Activated CD4-positive, alpha-beta memory T cell treated with anti-CD3 and anti-CD28 coated beads, Interleukin-2, amount 10 ng/mL, durations not matched to agents 7 days and 5 days (primary cell): Measurements from ENCODE around the gene SLC6A1. TPM values are rescaled to one million over a fixed set of nuclear protein-coding genes. Genes with fewer than 3 reads are reported as not detected.

Experiments used
- CTCF ChIA-PET: fragments of 350-600 bp; sonication (Branson Sonifier 250); formaldehyde crosslinking; loops from one replicate; lab custom pipeline; 2021; ENCODE audit warnings: antibody characterized with exemption, inconsistent platforms; lab: Charles Lee
- POLR2A ChIA-PET: fragments of 350-600 bp; sonication (Branson Sonifier 250); formaldehyde crosslinking; loops from one replicate; lab custom pipeline; 2021; ENCODE audit warnings: antibody characterized with exemption; lab: Charles Lee
- DNase-seq: peaks from one replicate; pipeline ENCODE4 v3.0.0-alpha.2; 2020
- H3K27ac Mint-ChIP-seq: one replicate; pipeline ENCODE4 v1.8.0; 2021; ENCODE audit warnings: mild to moderate bottlenecking, mixed read lengths
- H3K27me3 Mint-ChIP-seq: one replicate; pipeline ENCODE4 v1.8.0; 2021; ENCODE audit warnings: mixed read lengths
- H3K36me3 Mint-ChIP-seq: one replicate; pipeline ENCODE4 v1.8.0; 2021; ENCODE audit warnings: low read depth, mixed read lengths
- H3K4me1 Mint-ChIP-seq: one replicate; pipeline ENCODE4 v1.8.0; 2021; ENCODE audit warnings: mixed read lengths
- H3K4me3 Mint-ChIP-seq: one replicate; pipeline ENCODE4 v1.8.0; 2021; ENCODE audit warnings: mild to moderate bottlenecking, mixed read lengths
- H3K9me3 Mint-ChIP-seq: one replicate; pipeline ENCODE4 v1.8.0; 2021; ENCODE audit warnings: mixed read lengths
- total RNA-seq, 2 experiments: library from RNA; stranded (reverse); gene quantifications; one replicate each; pipeline ENCODE4 v1.2.3, GENCODE V29; 2021

Gene SLC6A1
- total RNA-seq, 2 experiments from 2014 or later: not detected

GRCh38 chr3:10988991-10989484 lies 3.5 kb upstream of the SLC6A1 start:
- no peaks in the 10 kb centered on the region for H3K9me3 Mint-ChIP-seq
- DNase-seq: no peak
- H3K27me3 Mint-ChIP-seq: peaks cover 38% of the 10 kb centered on the region
- POLR2A ChIA-PET: no interaction called here
- CTCF ChIA-PET: no interaction called here
- H3K4me3 Mint-ChIP-seq: no peak overlapping the region
- H3K4me1 Mint-ChIP-seq: peaks cover 3% of the 10 kb centered on the region
- no peaks in the 10 kb centered on the region for H3K36me3 Mint-ChIP-seq
- H3K27ac Mint-ChIP-seq: no peak overlapping the region

- Mint-ChIP-seq H3K27me3 (peaks cover 58% of the 10 kb centered on the region), H3K4me1 (peaks cover 3% of the 10 kb centered on the region), H3K4me3 (no peak overlapping the region), H3K36me3 (no peaks in the 10 kb centered on the region), H3K27ac (no peak overlapping the region), H3K9me3 (no peaks in the 10 kb centered on the region)
- CTCF ChIA-PET: no interaction called here
- POLR2A ChIA-PET: interaction anchor here (0.7 kb wide), 1 partner anchor 55 kb away, joined by 3 read pairs; no protein-coding TSS in a partner anchor
- no peak for DNase-seq
Measured at GRCh38 chr3:10992943-10993728, 588 bp downstream of the SLC6A1 start.

- H3K36me3 Mint-ChIP-seq: no peaks in the 10 kb centered on the region
- no peak for DNase-seq
- H3K4me1 Mint-ChIP-seq: peaks cover 3% of the 10 kb centered on the region
- ChIA-PET POLR2A (no interaction called here), CTCF (no interaction called here)
- H3K27me3 Mint-ChIP-seq: peaks cover 58% of the 10 kb centered on the region
- no peak overlapping the region for H3K4me3 Mint-ChIP-seq
- no peaks in the 10 kb centered on the region for H3K9me3 Mint-ChIP-seq
- no peak overlapping the region for H3K27ac Mint-ChIP-seq
Measured at GRCh38 chr3:10993729-10994065, 1.1 kb downstream of the SLC6A1 start.

- Mint-ChIP-seq H3K4me3 (no peak overlapping the region), H3K4me1 (peaks cover 3% of the 10 kb centered on the region), H3K36me3 (no peaks in the 10 kb centered on the region), H3K9me3 (no peaks in the 10 kb centered on the region), H3K27me3 (peaks cover 54% of the 10 kb centered on the region), H3K27ac (no peak overlapping the region)
- no peak for DNase-seq
- POLR2A ChIA-PET: no interaction called here
- CTCF ChIA-PET: no interaction called here
Measured at GRCh38 chr3:10994306-10994705, 1.8 kb downstream of the SLC6A1 start.

GRCh38 chr3:10995871-10996270 lies 3.3 kb downstream of the SLC6A1 start:
- H3K4me3 Mint-ChIP-seq: no peak overlapping the region
- no peaks in the 10 kb centered on the region for H3K9me3 Mint-ChIP-seq
- DNase-seq: no peak
- H3K4me1 Mint-ChIP-seq: peaks cover 3% of the 10 kb centered on the region
- CTCF ChIA-PET: no interaction called here
- no peak overlapping the region for H3K27ac Mint-ChIP-seq
- H3K36me3 Mint-ChIP-seq: no peaks in the 10 kb centered on the region
- POLR2A ChIA-PET: no interaction called here
- peaks cover 45% of the 10 kb centered on the region for H3K27me3 Mint-ChIP-seq

- ChIA-PET CTCF (no interaction called here), POLR2A (no interaction called here)
- DNase-seq: no peak
- Mint-ChIP-seq H3K36me3 (no peaks in the 10 kb centered on the region), H3K27ac (no peak overlapping the region), H3K4me1 (peaks cover 3% of the 10 kb centered on the region), H3K9me3 (no peaks in the 10 kb centered on the region), H3K27me3 (peaks cover 44% of the 10 kb centered on the region), H3K4me3 (no peak overlapping the region)
Measured at GRCh38 chr3:10996345-10997013, 3.9 kb downstream of the SLC6A1 start.

GRCh38 chr3:10997196-10997595 lies 4.6 kb downstream of the SLC6A1 start:
- ChIA-PET CTCF (no interaction called here), POLR2A (no interaction called here)
- DNase-seq: no peak
- Mint-ChIP-seq H3K27me3 (peaks cover 37% of the 10 kb centered on the region), H3K4me3 (no peak overlapping the region), H3K9me3 (no peaks in the 10 kb centered on the region), H3K4me1 (no peaks in the 10 kb centered on the region), H3K27ac (no peak overlapping the region), H3K36me3 (no peaks in the 10 kb centered on the region)

GRCh38 chr3:10998542-10998941 lies 6.0 kb downstream of the SLC6A1 start:
- POLR2A ChIA-PET: no interaction called here
- H3K27ac Mint-ChIP-seq: no peak overlapping the region
- H3K4me3 Mint-ChIP-seq: no peak overlapping the region
- H3K4me1 Mint-ChIP-seq: no peaks in the 10 kb centered on the region
- no peaks in the 10 kb centered on the region for H3K36me3 Mint-ChIP-seq
- DNase-seq: no peak
- H3K9me3 Mint-ChIP-seq: no peaks in the 10 kb centered on the region
- CTCF ChIA-PET: no interaction called here
- H3K27me3 Mint-ChIP-seq: peaks cover 31% of the 10 kb centered on the region

- Mint-ChIP-seq H3K27me3 (peaks cover 25% of the 10 kb centered on the region), H3K9me3 (no peaks in the 10 kb centered on the region), H3K4me3 (no peak overlapping the region), H3K36me3 (no peaks in the 10 kb centered on the region), H3K4me1 (no peaks in the 10 kb centered on the region), H3K27ac (no peak overlapping the region)
- ChIA-PET CTCF (interaction anchor here (1.2 kb wide), 1 partner anchor 61 kb away, joined by 3 read pairs; no protein-coding TSS in a partner anchor), POLR2A (no interaction called here)
- no peak for DNase-seq
Measured at GRCh38 chr3:10999221-11000107, 6.9 kb downstream of the SLC6A1 start.

- Mint-ChIP-seq H3K4me1 (no peaks in the 10 kb centered on the region), H3K27ac (no peak overlapping the region), H3K27me3 (peaks cover 14% of the 10 kb centered on the region), H3K36me3 (no peaks in the 10 kb centered on the region), H3K4me3 (no peak overlapping the region), H3K9me3 (no peaks in the 10 kb centered on the region)
- POLR2A ChIA-PET: no interaction called here
- no peak for DNase-seq
- CTCF ChIA-PET: no interaction called here
Measured at GRCh38 chr3:11000528-11000927, 8.0 kb downstream of the SLC6A1 start.

- H3K9me3 Mint-ChIP-seq: no peaks in the 10 kb centered on the region
- H3K27me3 Mint-ChIP-seq: peaks cover 8% of the 10 kb centered on the region
- no peak for DNase-seq
- ChIA-PET POLR2A (no interaction called here), CTCF (no interaction called here)
- H3K4me1 Mint-ChIP-seq: no peaks in the 10 kb centered on the region
- H3K4me3 Mint-ChIP-seq: no peak overlapping the region
- no peaks in the 10 kb centered on the region for H3K36me3 Mint-ChIP-seq
- no peak overlapping the region for H3K27ac Mint-ChIP-seq
Measured at GRCh38 chr3:11001020-11001657, 8.6 kb downstream of the SLC6A1 start.

- CTCF ChIA-PET: interaction anchor here (1.1 kb wide), 1 partner anchor 19 kb away, joined by 3 read pairs; no protein-coding TSS in a partner anchor
- DNase-seq: no peak
- Mint-ChIP-seq H3K36me3 (no peaks in the 10 kb centered on the region), H3K9me3 (no peaks in the 10 kb centered on the region), H3K27ac (no peak overlapping the region), H3K27me3 (peaks cover 7% of the 10 kb centered on the region), H3K4me3 (no peak overlapping the region), H3K4me1 (no peaks in the 10 kb centered on the region)
- POLR2A ChIA-PET: no interaction called here
Measured at GRCh38 chr3:11001658-11002021, 9.1 kb downstream of the SLC6A1 start.
